Measurements from ENCODE around the gene DOP1B.

Gene DOP1B

GRCh38 chr21:36205962-36206361 is 49.3 kb downstream of the DOP1B start:
- DNase-seq = no peak

Measured in T-helper 9 cell (primary cell).